ENCODE data around the gene ZBTB42.

- TF ChIP-seq POLR2A (IDR thresholded peaks at IDR 0.05; ENCODE audit: low read depth) (no peak), CTCF (IDR thresholded peaks at IDR 0.05) (no peak), POLR2AphosphoS5 (IDR thresholded peaks at IDR 0.05) (no peak), EP300 (IDR thresholded peaks at IDR 0.05) (no peak)
Observed at GRCh38 chr14:104805941-104806624, 5.2 kb downstream of the ZBTB42 start.

All from esophagus muscularis mucosa (tissue), 4 donors.